ENCODE data around the gene ADGRL1.
A peak's percentile ranks its signal among the peaks of the same experiment; 100 is the strongest.

Gene ADGRL1

DNA sequence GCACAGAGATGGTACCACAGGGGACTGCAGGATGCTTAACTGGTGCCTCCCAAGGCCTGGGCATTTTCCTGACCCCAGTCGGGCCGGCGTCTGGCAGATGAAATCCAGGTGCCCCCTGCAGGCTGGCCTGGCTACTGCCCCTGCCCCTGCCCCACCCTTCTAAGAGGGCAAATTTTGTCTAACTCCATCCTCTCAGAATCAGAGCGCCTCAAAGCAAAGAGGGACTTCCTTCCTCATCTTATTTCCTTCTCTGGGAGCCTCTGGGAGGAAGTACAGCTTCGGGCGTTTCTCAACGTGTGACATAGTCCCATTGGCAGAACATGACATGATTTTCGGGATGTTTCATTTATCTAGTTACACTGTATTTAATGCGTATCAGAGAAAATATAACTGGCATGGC is 91.1 kb downstream of the ADGRL1 start:
- Histone ChIP-seq H3K4me3 (ENCODE audit: low read length in 2 of 2) (no peak overlapping the region), H3K79me1 (ENCODE audit: low read depth, low read length) (peaks cover 2% of the 10 kb centered on the region), H2BK120ac (ENCODE audit: low read depth, low read length) (no peak overlapping the region), H2BK5ac (ENCODE audit: low read length) (no peak overlapping the region), H2AFZ (ENCODE audit: low read length) (no peak overlapping the region), H4K91ac (ENCODE audit: low read depth, low read length, poor library complexity) (no peak overlapping the region), H3K9ac (ENCODE audit: low read depth, low read length, poor library complexity) (no peak overlapping the region), H3K4ac (ENCODE audit: low read length) (no peak overlapping the region), H3K4me2 (ENCODE audit: insufficient read depth, low read length, poor library complexity, severe bottlenecking) (no peak overlapping the region), H3K27ac (replicated peaks; ENCODE audit: low read length) (no peak overlapping the region), H3K27me3 (ENCODE audit: control insufficient read depth in 3 of 3, insufficient read depth in 3 of 3, low read depth in 1 of 3, low read length in 3 of 3) (no peaks in the 10 kb centered on the region), H3K18ac (ENCODE audit: low read length) (no peak overlapping the region), H3K14ac (ENCODE audit: low read length) (no peak overlapping the region), H3K4me1 (ENCODE audit: control insufficient read depth in 2 of 2, insufficient read depth in 1 of 2, low read depth in 1 of 2, low read length in 2 of 2) (peaks cover 12 to 40% of the 10 kb centered on the region in 2 donors), H2AK5ac (ENCODE audit: low read depth, low read length) (peak overlapping the region; percentile 26), H3K23ac (ENCODE audit: low read depth, low read length, poor library complexity) (no peak overlapping the region), H2BK15ac (ENCODE audit: low read length) (no peak overlapping the region), H3K36me3 (replicated peaks in 1 of 2; ENCODE audit: control insufficient read depth in 2 of 2, insufficient read depth in 2 of 2, low read length in 2 of 2) (peaks cover 2 to 8% of the 10 kb centered on the region in 2 donors), H4K8ac (ENCODE audit: low read depth, low read length) (no peak overlapping the region), H3K9me3 (replicated peaks in 1 of 2; ENCODE audit: control insufficient read depth in 2 of 2, insufficient read depth in 1 of 2, low read depth in 1 of 2, low read length in 2 of 2) (no peaks in the 10 kb centered on the region), H2BK12ac (ENCODE audit: low read length) (no peak overlapping the region)
- DNase-seq (ENCODE audit: low spot score), result no peak
- WGBS, 2 donors (ENCODE audit: extremely low coverage in 2 of 2, insufficient read length in 2 of 2, insufficient replicate concordance in 1 of 2), result no CpG with 5 or more reads among the region's 9 CpGs

GRCh38 chr19:14114439-14114838 is 91.5 kb downstream of the ADGRL1 start:
- no peak overlapping the region for H2BK120ac ChIP-seq (ENCODE audit: low read depth, low read length)
- H3K36me3 ChIP-seq (replicated peaks in 1 of 2; ENCODE audit: control insufficient read depth in 2 of 2, insufficient read depth in 2 of 2, low read length in 2 of 2), result peaks cover 0 to 4% of the 10 kb centered on the region in 2 donors
- no peak overlapping the region for H3K14ac ChIP-seq (ENCODE audit: low read length)
- no peaks in the 10 kb centered on the region for H3K27me3 ChIP-seq (ENCODE audit: control insufficient read depth in 3 of 3, insufficient read depth in 3 of 3, low read depth in 1 of 3, low read length in 3 of 3)
- H3K23ac ChIP-seq (ENCODE audit: low read depth, low read length, poor library complexity), result no peak overlapping the region
- H2BK5ac ChIP-seq (ENCODE audit: low read length), result no peak overlapping the region
- H3K79me1 ChIP-seq (ENCODE audit: low read depth, low read length), result peaks cover 2% of the 10 kb centered on the region
- no peak overlapping the region for H3K9ac ChIP-seq (ENCODE audit: low read depth, low read length, poor library complexity)
- H3K9me3 ChIP-seq (replicated peaks in 1 of 2; ENCODE audit: control insufficient read depth in 2 of 2, insufficient read depth in 1 of 2, low read depth in 1 of 2, low read length in 2 of 2), result no peaks in the 10 kb centered on the region
- H3K4ac ChIP-seq (ENCODE audit: low read length), result no peak overlapping the region
- no peak overlapping the region for H3K27ac ChIP-seq (replicated peaks; ENCODE audit: low read length)
- H3K4me1 ChIP-seq (ENCODE audit: control insufficient read depth in 2 of 2, insufficient read depth in 1 of 2, low read depth in 1 of 2, low read length in 2 of 2), result peaks cover 12 to 37% of the 10 kb centered on the region in 2 donors
- no peak overlapping the region for H2BK12ac ChIP-seq (ENCODE audit: low read length)
- DNase-seq (ENCODE audit: low spot score), result no peak
- H4K91ac ChIP-seq (ENCODE audit: low read depth, low read length, poor library complexity), result no peak overlapping the region
- H4K8ac ChIP-seq (ENCODE audit: low read depth, low read length), result no peak overlapping the region
- no peak overlapping the region for H3K18ac ChIP-seq (ENCODE audit: low read length)
- H2AK5ac ChIP-seq (ENCODE audit: low read depth, low read length), result peak overlapping the region; percentile 26
- H3K4me3 ChIP-seq (ENCODE audit: low read length in 2 of 2), result no peak overlapping the region
- no peak overlapping the region for H3K4me2 ChIP-seq (ENCODE audit: insufficient read depth, low read length, poor library complexity, severe bottlenecking)
- no peak overlapping the region for H2AFZ ChIP-seq (ENCODE audit: low read length)
- no CpG with 5 or more reads among the region's 7 CpGs for WGBS, 2 donors (ENCODE audit: extremely low coverage in 2 of 2, insufficient read length in 2 of 2, insufficient replicate concordance in 1 of 2)
- H2BK15ac ChIP-seq (ENCODE audit: low read length), result no peak overlapping the region

- no peaks in the 10 kb centered on the region for H3K9me3 ChIP-seq (replicated peaks in 1 of 2; ENCODE audit: control insufficient read depth in 2 of 2, insufficient read depth in 1 of 2, low read depth in 1 of 2, low read length in 2 of 2)
- no peak overlapping the region for H3K27ac ChIP-seq (replicated peaks; ENCODE audit: low read length)
- H3K9ac ChIP-seq (ENCODE audit: low read depth, low read length, poor library complexity), result peak overlapping the region; percentile 50
- no peak overlapping the region for H2BK120ac ChIP-seq (ENCODE audit: low read depth, low read length)
- H3K18ac ChIP-seq (ENCODE audit: low read length), result no peak overlapping the region
- no CpG with 5 or more reads among the region's 18 CpGs for WGBS, 2 donors (ENCODE audit: extremely low coverage in 2 of 2, insufficient read length in 2 of 2, insufficient replicate concordance in 1 of 2)
- peak overlapping the region; percentile 93 for H3K23ac ChIP-seq (ENCODE audit: low read depth, low read length, poor library complexity)
- no peaks in the 10 kb centered on the region for H3K36me3 ChIP-seq (replicated peaks in 1 of 2; ENCODE audit: control insufficient read depth in 2 of 2, insufficient read depth in 2 of 2, low read length in 2 of 2)
- no peak overlapping the region for H2BK5ac ChIP-seq (ENCODE audit: low read length)
- H3K4ac ChIP-seq (ENCODE audit: low read length), result no peak overlapping the region
- H2AK5ac ChIP-seq (ENCODE audit: low read depth, low read length), result no peak overlapping the region
- DNase-seq (ENCODE audit: low spot score), result no peak
- peaks cover 10 to 32% of the 10 kb centered on the region in 2 donors for H3K4me1 ChIP-seq (ENCODE audit: control insufficient read depth in 2 of 2, insufficient read depth in 1 of 2, low read depth in 1 of 2, low read length in 2 of 2)
- no peak overlapping the region for H2AFZ ChIP-seq (ENCODE audit: low read length)
- peaks cover 2% of the 10 kb centered on the region for H3K79me1 ChIP-seq (ENCODE audit: low read depth, low read length)
- H2BK15ac ChIP-seq (ENCODE audit: low read length), result no peak overlapping the region
- no peak overlapping the region for H3K4me2 ChIP-seq (ENCODE audit: insufficient read depth, low read length, poor library complexity, severe bottlenecking)
- H2BK12ac ChIP-seq (ENCODE audit: low read length), result no peak overlapping the region
- H3K4me3 ChIP-seq (ENCODE audit: low read length in 2 of 2), result no peak overlapping the region
- no peaks in the 10 kb centered on the region for H3K27me3 ChIP-seq (ENCODE audit: control insufficient read depth in 3 of 3, insufficient read depth in 3 of 3, low read depth in 1 of 3, low read length in 3 of 3)
- no peak overlapping the region for H4K91ac ChIP-seq (ENCODE audit: low read depth, low read length, poor library complexity)
- H3K14ac ChIP-seq (ENCODE audit: low read length), result peak overlapping the region; percentile 27
- H4K8ac ChIP-seq (ENCODE audit: low read depth, low read length), result no peak overlapping the region
These were observed 92.1 kb downstream of the ADGRL1 start for GRCh38 chr19:14113762-14114414.

GRCh38 chr19:14112809-14113385 is 93.1 kb downstream of the ADGRL1 start:
- Histone ChIP-seq H3K14ac (ENCODE audit: low read length) (no peak overlapping the region), H2AK5ac (ENCODE audit: low read depth, low read length) (no peak overlapping the region), H3K9me3 (replicated peaks in 1 of 2; ENCODE audit: control insufficient read depth in 2 of 2, insufficient read depth in 1 of 2, low read depth in 1 of 2, low read length in 2 of 2) (no peaks in the 10 kb centered on the region), H3K4me1 (ENCODE audit: control insufficient read depth in 2 of 2, insufficient read depth in 1 of 2, low read depth in 1 of 2, low read length in 2 of 2) (peaks cover 4 to 26% of the 10 kb centered on the region in 2 donors), H2BK12ac (ENCODE audit: low read length) (no peak overlapping the region), H3K4me3 (ENCODE audit: low read length in 2 of 2) (no peak overlapping the region), H3K18ac (ENCODE audit: low read length) (no peak overlapping the region), H2BK5ac (ENCODE audit: low read length) (no peak overlapping the region), H2BK120ac (ENCODE audit: low read depth, low read length) (no peak overlapping the region), H3K23ac (ENCODE audit: low read depth, low read length, poor library complexity) (no peak overlapping the region), H3K27ac (replicated peaks; ENCODE audit: low read length) (no peak overlapping the region), H4K91ac (ENCODE audit: low read depth, low read length, poor library complexity) (no peak overlapping the region), H3K27me3 (ENCODE audit: control insufficient read depth in 3 of 3, insufficient read depth in 3 of 3, low read depth in 1 of 3, low read length in 3 of 3) (no peaks in the 10 kb centered on the region), H3K4ac (ENCODE audit: low read length) (no peak overlapping the region), H3K4me2 (ENCODE audit: insufficient read depth, low read length, poor library complexity, severe bottlenecking) (no peak overlapping the region), H3K36me3 (replicated peaks in 1 of 2; ENCODE audit: control insufficient read depth in 2 of 2, insufficient read depth in 2 of 2, low read length in 2 of 2) (no peaks in the 10 kb centered on the region), H4K8ac (ENCODE audit: low read depth, low read length) (no peak overlapping the region), H3K79me1 (ENCODE audit: low read depth, low read length) (peaks cover 2% of the 10 kb centered on the region), H3K9ac (ENCODE audit: low read depth, low read length, poor library complexity) (no peak overlapping the region), H2AFZ (ENCODE audit: low read length) (peak overlapping the region; percentile 71), H2BK15ac (ENCODE audit: low read length) (no peak overlapping the region)
- no peak for DNase-seq (ENCODE audit: low spot score)
- WGBS, 2 donors (ENCODE audit: extremely low coverage in 2 of 2, insufficient read length in 2 of 2, insufficient replicate concordance in 1 of 2), result no CpG with 5 or more reads among the region's 12 CpGs
